ENCODE results near the gene CREM.

The CREM gene

GRCh38 chr10:35140727-35141126 lies 14.1 kb downstream of the CREM start:
- Histone ChIP-seq H2BK12ac (ENCODE audit: low read length) (no peak overlapping the region), H3K79me2 (ENCODE audit: control insufficient read depth, insufficient read depth, low read length, poor library complexity) (no peaks in the 10 kb centered on the region), H3K9ac (ENCODE audit: low read length) (no peak overlapping the region), H2BK120ac (ENCODE audit: insufficient read depth, low read length, poor library complexity) (no peak overlapping the region), H4K91ac (ENCODE audit: low read depth, low read length) (no peak overlapping the region), H3K18ac (ENCODE audit: low read length) (no peak overlapping the region), H3K4me1 (ENCODE audit: control insufficient read depth in 1 of 2, insufficient read depth in 2 of 2, low read length in 2 of 2) (no peaks in the 10 kb centered on the region), H2AFZ (ENCODE audit: insufficient read depth, low read length, poor library complexity) (no peak overlapping the region), H2AK5ac (ENCODE audit: low read length) (no peak overlapping the region), H3K36me3 (ENCODE audit: control insufficient read depth in 1 of 2, insufficient read depth in 2 of 2, low read length in 2 of 2) (no peaks in the 10 kb centered on the region), H3K9me3 (ENCODE audit: insufficient read depth, low read depth, low read length) (no peaks in the 10 kb centered on the region), H3K4me2 (ENCODE audit: low read length) (no peak overlapping the region), H3K79me1 (ENCODE audit: low read length) (no peaks in the 10 kb centered on the region), H3K27ac (ENCODE audit: low read depth, low read length) (no peak overlapping the region), H3K23ac (ENCODE audit: low read length) (no peak overlapping the region), H3K4me3 (ENCODE audit: low read depth, low read length) (no peak overlapping the region), H3K14ac (ENCODE audit: low read length) (no peak overlapping the region), H4K12ac (ENCODE audit: low read depth, low read length) (no peak overlapping the region), H4K8ac (ENCODE audit: low read depth, low read length) (no peak overlapping the region), H2BK5ac (ENCODE audit: low read depth, low read length, poor library complexity) (no peak overlapping the region), H3K4ac (ENCODE audit: low read depth, low read length) (no peak overlapping the region), H3K27me3 (ENCODE audit: insufficient read depth, low read length) (no peaks in the 10 kb centered on the region)
- WGBS (ENCODE audit: extremely low coverage, insufficient coverage, insufficient read length) = no CpG with 5 or more reads among the region's 3 CpGs
- peak; percentile 33 to 77 for DNase-seq

DNA sequence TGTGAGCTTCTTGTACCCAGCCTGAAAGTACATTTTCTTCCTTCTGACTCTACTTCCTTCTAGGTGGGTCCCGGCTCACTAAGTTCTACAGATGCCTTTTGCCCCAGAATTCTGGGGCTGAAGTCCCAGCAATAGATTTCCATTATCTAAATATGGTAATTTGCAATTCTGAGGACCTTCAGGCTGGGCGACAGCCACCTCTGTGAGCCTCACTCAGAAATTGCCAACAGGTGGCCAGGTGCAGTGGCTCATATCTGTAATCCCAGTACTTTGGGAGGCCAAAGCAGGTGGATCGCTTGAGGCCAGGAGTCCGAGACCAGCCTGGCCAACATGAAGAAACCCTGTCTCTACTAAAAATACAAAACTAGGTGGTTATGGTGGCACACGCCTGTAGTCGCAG lies 23.7 kb downstream of the CREM start:
- H2BK5ac ChIP-seq (ENCODE audit: low read depth, low read length, poor library complexity) = no peak overlapping the region
- H3K9ac ChIP-seq (ENCODE audit: low read length) = no peak overlapping the region
- DNase-seq = no peak
- H3K79me1 ChIP-seq (ENCODE audit: low read length) = no peaks in the 10 kb centered on the region
- H3K79me2 ChIP-seq (ENCODE audit: control insufficient read depth, insufficient read depth, low read length, poor library complexity) = no peaks in the 10 kb centered on the region
- H3K4me2 ChIP-seq (ENCODE audit: low read length) = no peak overlapping the region
- no peaks in the 10 kb centered on the region for H3K27me3 ChIP-seq (ENCODE audit: insufficient read depth, low read length)
- H3K14ac ChIP-seq (ENCODE audit: low read length) = no peak overlapping the region
- H3K4ac ChIP-seq (ENCODE audit: low read depth, low read length) = no peak overlapping the region
- H2BK120ac ChIP-seq (ENCODE audit: insufficient read depth, low read length, poor library complexity) = no peak overlapping the region
- H3K4me3 ChIP-seq (ENCODE audit: low read depth, low read length) = no peak overlapping the region
- no peak overlapping the region for H4K12ac ChIP-seq (ENCODE audit: low read depth, low read length)
- no peak overlapping the region for H3K23ac ChIP-seq (ENCODE audit: low read length)
- H3K9me3 ChIP-seq (ENCODE audit: insufficient read depth, low read depth, low read length) = no peaks in the 10 kb centered on the region
- no peak overlapping the region for H3K27ac ChIP-seq (ENCODE audit: low read depth, low read length)
- no peak overlapping the region for H4K91ac ChIP-seq (ENCODE audit: low read depth, low read length)
- no peak overlapping the region for H3K18ac ChIP-seq (ENCODE audit: low read length)
- no peak overlapping the region for H2AFZ ChIP-seq (ENCODE audit: insufficient read depth, low read length, poor library complexity)
- no peak overlapping the region for H4K8ac ChIP-seq (ENCODE audit: low read depth, low read length)
- peaks cover 0 to 2% of the 10 kb centered on the region in 2 experiments for H3K36me3 ChIP-seq (ENCODE audit: control insufficient read depth in 1 of 2, insufficient read depth in 2 of 2, low read length in 2 of 2)
- H3K4me1 ChIP-seq (ENCODE audit: control insufficient read depth in 1 of 2, insufficient read depth in 2 of 2, low read length in 2 of 2) = no peaks in the 10 kb centered on the region
- H2BK12ac ChIP-seq (ENCODE audit: low read length) = no peak overlapping the region
- H2AK5ac ChIP-seq (ENCODE audit: low read length) = no peak overlapping the region
- WGBS (ENCODE audit: extremely low coverage, insufficient coverage, insufficient read length) = no CpG with 5 or more reads among the region's 6 CpGs

DNA sequence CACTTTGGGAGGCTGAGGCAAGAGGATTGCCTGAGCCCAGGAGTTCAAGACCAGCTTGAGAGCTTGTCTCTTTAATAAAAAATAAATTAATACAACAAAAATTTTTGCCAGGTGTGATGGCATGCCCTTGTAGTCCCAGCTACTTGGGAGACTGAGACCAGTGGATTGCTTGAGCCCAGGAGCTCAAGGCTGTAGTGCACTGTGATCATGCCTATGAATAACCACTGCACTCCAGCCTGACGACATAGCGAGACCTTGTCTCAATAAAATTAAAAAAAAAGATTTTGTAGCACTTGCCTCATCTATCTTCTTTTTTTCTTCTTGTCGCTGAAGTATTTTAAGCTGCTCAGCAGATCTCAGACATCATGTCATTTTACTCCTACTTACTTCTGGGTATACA lies 26.3 kb downstream of the CREM start:
- no peak overlapping the region for H4K12ac ChIP-seq (ENCODE audit: low read depth, low read length)
- H2AK5ac ChIP-seq (ENCODE audit: low read length) = no peak overlapping the region
- H3K27me3 ChIP-seq (ENCODE audit: insufficient read depth, low read length) = no peaks in the 10 kb centered on the region
- no peaks in the 10 kb centered on the region for H3K79me1 ChIP-seq (ENCODE audit: low read length)
- H3K79me2 ChIP-seq (ENCODE audit: control insufficient read depth, insufficient read depth, low read length, poor library complexity) = no peaks in the 10 kb centered on the region
- no peak overlapping the region for H2BK5ac ChIP-seq (ENCODE audit: low read depth, low read length, poor library complexity)
- peaks cover 0 to 2% of the 10 kb centered on the region in 2 experiments for H3K36me3 ChIP-seq (ENCODE audit: control insufficient read depth in 1 of 2, insufficient read depth in 2 of 2, low read length in 2 of 2)
- H3K14ac ChIP-seq (ENCODE audit: low read length) = no peak overlapping the region
- no peak overlapping the region for H3K4me2 ChIP-seq (ENCODE audit: low read length)
- H2AFZ ChIP-seq (ENCODE audit: insufficient read depth, low read length, poor library complexity) = no peak overlapping the region
- no peak overlapping the region for H3K23ac ChIP-seq (ENCODE audit: low read length)
- H3K18ac ChIP-seq (ENCODE audit: low read length) = no peak overlapping the region
- no peak overlapping the region for H3K27ac ChIP-seq (ENCODE audit: low read depth, low read length)
- WGBS (ENCODE audit: extremely low coverage, insufficient coverage, insufficient read length) = no CpG with 5 or more reads among the region's 3 CpGs
- H2BK120ac ChIP-seq (ENCODE audit: insufficient read depth, low read length, poor library complexity) = no peak overlapping the region
- no peak overlapping the region for H3K9ac ChIP-seq (ENCODE audit: low read length)
- no peak overlapping the region for H2BK12ac ChIP-seq (ENCODE audit: low read length)
- H3K9me3 ChIP-seq (ENCODE audit: insufficient read depth, low read depth, low read length) = no peaks in the 10 kb centered on the region
- H3K4me3 ChIP-seq (ENCODE audit: low read depth, low read length) = no peak overlapping the region
- no peak for DNase-seq
- no peak overlapping the region for H3K4ac ChIP-seq (ENCODE audit: low read depth, low read length)
- H3K4me1 ChIP-seq (ENCODE audit: control insufficient read depth in 1 of 2, insufficient read depth in 2 of 2, low read length in 2 of 2) = no peaks in the 10 kb centered on the region
- no peak overlapping the region for H4K8ac ChIP-seq (ENCODE audit: low read depth, low read length)
- no peak overlapping the region for H4K91ac ChIP-seq (ENCODE audit: low read depth, low read length)

DNA sequence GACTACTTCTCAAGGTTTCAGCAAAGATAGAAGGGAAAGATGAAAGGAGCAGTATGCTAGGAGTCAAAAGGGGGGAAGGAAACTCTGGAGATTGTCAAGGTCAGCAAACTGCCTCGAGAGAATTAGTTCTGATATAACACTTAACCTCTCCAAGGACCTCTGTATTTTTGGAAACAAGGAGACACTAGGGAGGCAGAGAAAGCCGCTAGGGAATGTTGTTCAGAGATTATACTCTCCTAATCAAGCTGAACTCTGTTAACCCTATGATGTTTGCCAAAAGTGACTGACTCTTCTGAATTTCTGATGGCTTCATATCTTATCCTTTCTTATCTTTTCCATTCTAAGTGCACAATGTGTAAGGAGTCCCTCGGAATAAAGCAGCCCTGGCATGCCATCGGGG lies 27.1 kb downstream of the CREM start:
- H3K4me1 ChIP-seq (ENCODE audit: control insufficient read depth in 1 of 2, insufficient read depth in 2 of 2, low read length in 2 of 2) = no peaks in the 10 kb centered on the region
- H3K9me3 ChIP-seq (ENCODE audit: insufficient read depth, low read depth, low read length) = no peaks in the 10 kb centered on the region
- no peaks in the 10 kb centered on the region for H3K79me2 ChIP-seq (ENCODE audit: control insufficient read depth, insufficient read depth, low read length, poor library complexity)
- H2BK120ac ChIP-seq (ENCODE audit: insufficient read depth, low read length, poor library complexity) = no peak overlapping the region
- no peak overlapping the region for H2BK12ac ChIP-seq (ENCODE audit: low read length)
- no peak overlapping the region for H3K4me2 ChIP-seq (ENCODE audit: low read length)
- no peak overlapping the region for H3K27ac ChIP-seq (ENCODE audit: low read depth, low read length)
- no peak overlapping the region for H3K23ac ChIP-seq (ENCODE audit: low read length)
- H3K9ac ChIP-seq (ENCODE audit: low read length) = no peak overlapping the region
- no peak overlapping the region for H3K4me3 ChIP-seq (ENCODE audit: low read depth, low read length)
- H4K8ac ChIP-seq (ENCODE audit: low read depth, low read length) = no peak overlapping the region
- no peak overlapping the region for H3K18ac ChIP-seq (ENCODE audit: low read length)
- H4K91ac ChIP-seq (ENCODE audit: low read depth, low read length) = no peak overlapping the region
- no peak overlapping the region for H2BK5ac ChIP-seq (ENCODE audit: low read depth, low read length, poor library complexity)
- no peak for DNase-seq
- no peaks in the 10 kb centered on the region for H3K79me1 ChIP-seq (ENCODE audit: low read length)
- H3K27me3 ChIP-seq (ENCODE audit: insufficient read depth, low read length) = no peaks in the 10 kb centered on the region
- H3K4ac ChIP-seq (ENCODE audit: low read depth, low read length) = no peak overlapping the region
- H3K36me3 ChIP-seq (ENCODE audit: control insufficient read depth in 1 of 2, insufficient read depth in 2 of 2, low read length in 2 of 2) = peaks cover 0 to 2% of the 10 kb centered on the region in 2 experiments
- H2AK5ac ChIP-seq (ENCODE audit: low read length) = no peak overlapping the region
- H3K14ac ChIP-seq (ENCODE audit: low read length) = no peak overlapping the region
- H2AFZ ChIP-seq (ENCODE audit: insufficient read depth, low read length, poor library complexity) = no peak overlapping the region
- no peak overlapping the region for H4K12ac ChIP-seq (ENCODE audit: low read depth, low read length)
- WGBS (ENCODE audit: extremely low coverage, insufficient coverage, insufficient read length) = no CpG with 5 or more reads among the region's 4 CpGs
